ENCODE measurements around the gene RIC8B. TPM values are rescaled to one million over a fixed set of nuclear protein-coding genes. Genes with fewer than 3 reads are reported as not detected.

Gene RIC8B
- total RNA-seq = 9.8 and 13.6 TPM in 2 replicates

GRCh38 chr12:106774005-106774807, at the start of gene RIC8B:
TSS of gene RIC8B (plus strand) at chr12:106774682. CDS start at chr12:106774746, 64 bp downstream.

Other genes with a start within 250 kb of the RIC8B start
- not detected in 2 replicates for gene RFX4, start 191.7 kb upstream of the RIC8B start, total RNA-seq
- 41.1 and 46.0 TPM in 2 replicates for gene TMEM263, start 181.2 kb downstream of the RIC8B start, total RNA-seq
- 5.4 and 7.6 TPM in 2 replicates for gene MTERF2, start 212.5 kb downstream of the RIC8B start, total RNA-seq